Neuron (in vitro differentiated cells): Measurements from ENCODE around the gene HMGN1.

Experiments used
- H2AFZ ChIP-seq: one replicate; pipeline ENCODE4 v1.6.1; 2013; ENCODE audit warnings: low read depth, mild to moderate bottlenecking, inconsistent platforms, low read length, moderate library complexity
- H3K27me3 ChIP-seq: one replicate; pipeline ENCODE4 v1.6.1; 2013; ENCODE audit warnings: low read length; ENCODE audit not compliant: insufficient read depth
- H3K36me3 ChIP-seq: one replicate; pipeline ENCODE4 v1.6.1; 2013; ENCODE audit warnings: low read length; ENCODE audit not compliant: insufficient read depth
- H3K4me1 ChIP-seq: one replicate; pipeline ENCODE4 v1.6.1; 2013; ENCODE audit warnings: low read length; ENCODE audit not compliant: insufficient read depth
- H3K4me3 ChIP-seq: 2 replicates; pipeline ENCODE4 v1.5.1; 2013; ENCODE audit warnings: mild to moderate bottlenecking, low read length, moderate library complexity
- H3K9me3 ChIP-seq: one replicate; pipeline ENCODE4 v1.6.1; 2013; ENCODE audit warnings: low read length

The HMGN1 gene

GRCh38 chr21:39317134-39318090 lies 31.5 kb downstream of the HMGN1 start:
- Histone ChIP-seq H3K9me3 (no peaks in the 10 kb centered on the region), H3K36me3 (no peaks in the 10 kb centered on the region), H3K27me3 (no peaks in the 10 kb centered on the region), H2AFZ (no peak overlapping the region), H3K4me1 (peaks cover 5% of the 10 kb centered on the region), H3K4me3 (no peak overlapping the region)

- Histone ChIP-seq H3K27me3 (no peaks in the 10 kb centered on the region), H3K9me3 (no peaks in the 10 kb centered on the region), H3K4me3 (no peak overlapping the region), H3K36me3 (peaks cover 2% of the 10 kb centered on the region), H2AFZ (no peak overlapping the region), H3K4me1 (peaks cover 11% of the 10 kb centered on the region)
Observed at GRCh38 chr21:39316729-39317128, 32.2 kb downstream of the HMGN1 start.

- H3K4me1 ChIP-seq: peaks cover 15% of the 10 kb centered on the region
- no peaks in the 10 kb centered on the region for H3K27me3 ChIP-seq
- H3K9me3 ChIP-seq: no peaks in the 10 kb centered on the region
- H3K4me3 ChIP-seq: no peak overlapping the region
- peaks cover 9% of the 10 kb centered on the region for H3K36me3 ChIP-seq
- no peak overlapping the region for H2AFZ ChIP-seq
Observed at GRCh38 chr21:39315603-39316445, 33.1 kb downstream of the HMGN1 start.

GRCh38 chr21:39314143-39315027 lies 34.5 kb downstream of the HMGN1 start:
- H2AFZ ChIP-seq: peak overlapping the region; percentile 80
- H3K9me3 ChIP-seq: no peaks in the 10 kb centered on the region
- peaks cover 15% of the 10 kb centered on the region for H3K4me1 ChIP-seq
- H3K27me3 ChIP-seq: no peaks in the 10 kb centered on the region
- peak overlapping the region; percentile 62 for H3K4me3 ChIP-seq
- H3K36me3 ChIP-seq: peaks cover 19% of the 10 kb centered on the region

DNA sequence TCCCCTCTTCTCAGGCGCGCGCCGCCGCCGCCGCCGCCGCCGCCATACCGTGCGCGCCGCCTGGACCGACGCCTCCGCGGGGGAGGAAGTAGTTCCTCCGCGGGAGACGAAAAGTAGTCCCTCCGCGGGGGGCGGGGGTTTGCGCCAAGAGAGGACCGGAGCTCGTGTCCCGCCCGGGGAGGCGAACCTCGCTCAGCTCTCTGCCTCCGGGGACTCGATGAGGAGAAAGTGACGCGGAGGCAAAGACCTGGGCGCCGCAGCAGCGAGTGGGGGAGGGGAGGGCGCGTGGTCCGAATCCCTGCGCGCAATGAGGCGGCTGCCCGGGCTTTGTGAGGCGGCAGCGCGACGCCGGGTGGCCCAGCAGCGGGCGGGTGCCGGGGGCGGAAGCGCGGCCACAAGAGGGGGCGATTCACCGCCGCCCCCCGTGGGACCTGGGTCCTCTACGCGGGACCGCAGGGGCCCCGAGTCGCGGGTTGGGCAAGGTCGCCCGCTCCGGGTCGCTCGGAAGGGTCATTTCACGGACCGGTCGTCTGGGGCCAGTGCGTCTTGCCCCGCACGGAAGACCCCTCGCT lies 35.2 kb downstream of the HMGN1 start, which contains the start of gene BRWD1:
BRWD1 (minus strand) TSS at position 62 of the 572 bp plus-strand sequence. CDS start 141 bp downstream, outside the sequence.
- Histone ChIP-seq H3K36me3 (peaks cover 23% of the 10 kb centered on the region), H3K27me3 (no peaks in the 10 kb centered on the region), H3K4me3 (peak within 1 kb of the TSS; percentile 62), H2AFZ (peak within 1 kb of the TSS; percentile 80), H3K4me1 (peaks cover 15% of the 10 kb centered on the region), H3K9me3 (no peaks in the 10 kb centered on the region)

DNA sequence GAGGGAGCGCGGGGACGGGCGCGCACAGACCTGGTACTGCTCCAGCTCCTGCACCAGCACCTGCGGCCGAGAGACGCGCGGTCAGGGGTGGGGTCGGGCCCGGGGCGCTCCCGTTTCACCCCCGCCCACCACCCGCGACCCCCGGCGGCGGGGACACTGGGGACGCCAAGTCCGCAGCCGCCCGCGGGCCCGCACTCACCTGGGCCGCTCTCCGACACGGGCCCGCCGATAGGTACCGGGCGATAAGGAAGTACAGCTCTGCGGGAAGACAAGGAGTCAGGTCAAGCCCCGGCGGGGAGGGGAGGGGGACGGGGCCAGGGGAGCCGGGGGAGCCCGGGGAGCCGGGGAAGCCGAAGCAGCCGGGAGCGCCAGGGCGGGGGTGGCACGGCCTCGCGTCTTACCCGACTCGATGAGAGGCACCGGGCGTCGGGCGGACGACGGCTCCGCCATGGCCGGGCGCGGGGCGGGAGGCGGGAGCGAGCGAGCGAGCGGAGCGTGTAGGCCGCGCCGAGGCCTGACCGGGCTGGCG lies 35.8 kb downstream of the HMGN1 start:
- Histone ChIP-seq H3K9me3 (no peaks in the 10 kb centered on the region), H3K4me3 (peak overlapping the region; percentile 62), H3K4me1 (peaks cover 15% of the 10 kb centered on the region), H3K36me3 (peaks cover 27% of the 10 kb centered on the region), H2AFZ (peak overlapping the region; percentile 80), H3K27me3 (no peaks in the 10 kb centered on the region)

DNA sequence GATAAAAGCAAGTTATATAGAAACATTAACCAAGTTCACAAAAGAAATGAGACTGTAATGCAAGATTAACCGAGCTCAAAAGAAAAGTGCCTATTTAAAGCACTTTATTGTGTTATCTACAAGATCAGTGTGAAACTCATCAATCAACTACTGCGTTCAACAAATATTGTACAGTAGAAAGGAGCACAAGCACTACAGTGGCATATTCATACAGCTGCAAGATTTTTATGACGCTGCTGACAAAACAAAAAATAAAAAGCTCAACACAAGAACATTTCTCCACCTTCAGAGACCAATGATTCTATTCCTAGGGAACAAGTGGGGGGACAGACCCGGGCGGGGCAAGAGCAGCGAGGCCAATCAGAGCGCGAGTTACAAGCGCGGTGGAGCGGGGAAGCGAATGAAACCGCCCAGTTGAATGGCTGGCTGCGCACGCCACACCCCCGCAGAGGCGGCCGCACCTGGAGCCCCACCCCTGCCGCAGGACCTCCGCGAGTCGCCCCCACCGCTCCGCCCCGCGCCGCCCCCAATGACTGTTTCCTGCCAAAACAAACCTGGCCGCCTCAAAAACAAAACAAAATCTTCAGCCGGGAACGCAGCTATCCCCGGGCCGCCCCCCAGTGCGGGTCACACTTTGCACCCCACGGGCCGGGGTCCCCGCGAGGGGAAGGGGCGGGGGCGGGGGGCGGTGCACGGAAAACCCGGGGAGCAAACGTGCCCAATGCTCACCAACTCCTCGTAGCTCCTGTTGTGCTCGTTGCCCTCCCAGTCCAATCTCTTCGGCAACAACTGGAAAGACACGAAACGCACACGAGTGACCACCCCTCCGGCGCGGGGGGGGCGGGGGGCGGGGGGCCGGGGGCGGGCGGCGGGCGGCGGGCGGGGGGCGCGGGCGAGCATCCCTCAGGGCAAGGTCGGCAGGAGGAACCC lies 36.5 kb downstream of the HMGN1 start:
- H3K27me3 ChIP-seq: no peaks in the 10 kb centered on the region
- H2AFZ ChIP-seq: no peak overlapping the region
- peak overlapping the region; percentile 62 for H3K4me3 ChIP-seq
- peaks cover 34% of the 10 kb centered on the region for H3K36me3 ChIP-seq
- no peaks in the 10 kb centered on the region for H3K9me3 ChIP-seq
- H3K4me1 ChIP-seq: peaks cover 15% of the 10 kb centered on the region

DNA sequence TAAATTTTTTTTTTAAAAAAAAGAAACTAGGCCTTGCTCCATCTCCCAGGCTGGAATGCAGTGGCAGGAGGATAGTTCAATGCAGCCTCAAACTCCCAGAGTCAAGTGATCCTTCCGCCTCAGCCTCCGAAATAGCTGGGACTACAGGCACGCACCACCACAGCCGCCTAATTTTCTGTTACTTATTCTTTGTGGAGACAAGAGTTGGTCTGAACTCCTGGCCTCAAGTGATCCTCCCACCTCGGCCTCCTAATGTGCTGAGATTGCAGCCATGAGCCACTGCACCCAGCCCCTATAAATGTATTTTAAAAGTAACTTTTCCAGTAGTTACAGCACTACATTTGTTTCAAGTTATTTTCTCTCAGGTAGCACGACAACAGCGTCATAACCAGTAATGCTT lies 37.7 kb downstream of the HMGN1 start:
- peaks cover 15% of the 10 kb centered on the region for H3K4me1 ChIP-seq
- peaks cover 35% of the 10 kb centered on the region for H3K36me3 ChIP-seq
- H3K27me3 ChIP-seq: no peaks in the 10 kb centered on the region
- H3K4me3 ChIP-seq: no peak overlapping the region
- H2AFZ ChIP-seq: no peak overlapping the region
- H3K9me3 ChIP-seq: no peaks in the 10 kb centered on the region

GRCh38 chr21:39307466-39307865 lies 41.4 kb downstream of the HMGN1 start:
- Histone ChIP-seq H3K4me1 (peaks cover 10% of the 10 kb centered on the region), H3K4me3 (no peak overlapping the region), H3K36me3 (peaks cover 55% of the 10 kb centered on the region), H3K27me3 (no peaks in the 10 kb centered on the region), H3K9me3 (no peaks in the 10 kb centered on the region), H2AFZ (no peak overlapping the region)

DNA sequence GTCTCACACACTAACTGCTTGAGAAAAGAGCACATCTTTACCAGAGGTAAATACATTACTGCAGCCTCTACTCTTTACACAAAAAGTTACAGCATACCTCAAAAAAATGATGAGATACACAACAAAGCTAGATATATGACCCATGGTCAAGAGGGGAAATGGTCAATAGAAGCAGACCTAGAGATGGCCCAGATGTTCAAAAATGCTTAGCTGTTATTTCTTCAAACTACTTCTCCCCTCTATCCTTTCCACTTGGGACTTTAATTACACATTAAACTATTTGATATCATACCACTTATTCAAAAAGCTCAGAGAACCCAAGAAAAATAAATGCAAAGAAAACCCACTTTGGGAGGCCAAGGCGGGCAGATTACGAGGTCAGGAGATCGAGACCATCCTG lies 48.3 kb downstream of the HMGN1 start:
- Histone ChIP-seq H3K4me3 (no peak overlapping the region), H3K27me3 (no peaks in the 10 kb centered on the region), H3K9me3 (peaks cover 21% of the 10 kb centered on the region), H3K4me1 (no peaks in the 10 kb centered on the region), H2AFZ (no peak overlapping the region), H3K36me3 (peaks cover 71% of the 10 kb centered on the region)

GRCh38 chr21:39296891-39297290 lies 52.0 kb downstream of the HMGN1 start:
- no peaks in the 10 kb centered on the region for H3K27me3 ChIP-seq
- H3K9me3 ChIP-seq: peaks cover 20% of the 10 kb centered on the region
- no peak overlapping the region for H2AFZ ChIP-seq
- H3K36me3 ChIP-seq: peaks cover 78% of the 10 kb centered on the region
- H3K4me3 ChIP-seq: no peak overlapping the region
- no peaks in the 10 kb centered on the region for H3K4me1 ChIP-seq
